Omental fat pad (tissue), 4 donors: Measurements from ENCODE around the gene OMA1. TPM values are rescaled to one million over a fixed set of nuclear protein-coding genes. Genes with fewer than 3 reads are reported as not detected.

Source experiments
- ATAC-seq: fragments of 150-250 bp; one replicate; pipeline ENCODE4 v1.9.1; 2016; ENCODE audit warnings: mild to moderate bottlenecking, moderate library complexity; ENCODE audit not compliant: low FRiP score
- DNase-seq: peaks from one replicate; pipeline ENCODE4 v3.0.0-alpha.2; 2019; ENCODE audit warnings: low spot score
- total RNA-seq, 4 donors: library from RNA; depleted of rRNA; stranded (reverse); fragments of >200 nt; gene quantifications; one replicate each; pipeline ENCODE4 v1.1.0, GENCODE V29; 2016
- TF ChIP-seq, protein P1 (sequence below), 3 donors: fragments of 450-650 bp; IDR thresholded peaks; one replicate each; pipeline ENCODE4 v1.5.1; 2016 to 2017; ENCODE audit warnings: antibody characterized with exemption in 3 of 3, mild to moderate bottlenecking in 3 of 3, moderate library complexity in 2 of 3

The OMA1 gene
- total RNA-seq, 4 donors from 2014 or later: 13.8 to 23.2 (median 20.3) TPM

DNA sequence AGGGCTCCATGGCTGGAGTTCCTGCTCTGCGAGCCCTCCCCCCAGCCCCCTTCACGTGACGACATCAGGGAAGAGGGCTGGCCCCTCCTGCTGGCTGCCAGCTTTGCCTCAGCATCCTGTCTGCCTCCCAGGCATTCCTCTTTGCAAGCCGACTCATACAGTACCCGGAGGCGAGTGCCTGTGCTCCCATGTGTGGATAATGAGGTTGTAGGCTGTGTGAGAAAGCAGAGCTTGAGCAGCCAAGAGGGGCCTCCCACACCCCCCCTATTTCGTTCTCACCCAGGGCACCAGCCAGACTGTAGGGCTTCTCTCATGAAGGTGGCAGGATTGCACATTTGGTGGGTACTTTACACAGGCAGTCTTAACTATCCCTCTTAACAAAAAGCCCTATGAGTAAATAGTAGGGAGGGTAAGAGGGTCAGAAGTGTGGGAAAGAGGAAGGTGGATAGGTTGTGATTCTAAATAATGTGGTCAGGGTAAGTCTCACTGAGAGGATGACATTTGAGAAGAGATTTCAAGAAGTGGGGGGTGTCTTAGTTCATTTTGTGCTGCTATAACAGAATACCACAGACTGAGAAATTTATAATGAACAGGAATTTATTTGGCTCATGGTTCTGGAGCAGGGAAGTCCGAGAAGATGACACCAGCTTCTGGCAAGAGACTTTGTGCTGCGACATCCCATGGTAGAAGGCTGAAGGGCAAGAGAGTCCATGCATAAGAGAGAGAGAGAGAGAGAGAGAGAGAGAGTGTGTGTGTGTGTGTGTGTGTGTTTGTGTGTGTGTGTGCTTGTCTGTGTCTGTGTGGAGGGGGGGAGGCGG is 113.5 kb downstream of the OMA1 start:
- no peak for DNase-seq
- TF ChIP-seq, protein P1, sequence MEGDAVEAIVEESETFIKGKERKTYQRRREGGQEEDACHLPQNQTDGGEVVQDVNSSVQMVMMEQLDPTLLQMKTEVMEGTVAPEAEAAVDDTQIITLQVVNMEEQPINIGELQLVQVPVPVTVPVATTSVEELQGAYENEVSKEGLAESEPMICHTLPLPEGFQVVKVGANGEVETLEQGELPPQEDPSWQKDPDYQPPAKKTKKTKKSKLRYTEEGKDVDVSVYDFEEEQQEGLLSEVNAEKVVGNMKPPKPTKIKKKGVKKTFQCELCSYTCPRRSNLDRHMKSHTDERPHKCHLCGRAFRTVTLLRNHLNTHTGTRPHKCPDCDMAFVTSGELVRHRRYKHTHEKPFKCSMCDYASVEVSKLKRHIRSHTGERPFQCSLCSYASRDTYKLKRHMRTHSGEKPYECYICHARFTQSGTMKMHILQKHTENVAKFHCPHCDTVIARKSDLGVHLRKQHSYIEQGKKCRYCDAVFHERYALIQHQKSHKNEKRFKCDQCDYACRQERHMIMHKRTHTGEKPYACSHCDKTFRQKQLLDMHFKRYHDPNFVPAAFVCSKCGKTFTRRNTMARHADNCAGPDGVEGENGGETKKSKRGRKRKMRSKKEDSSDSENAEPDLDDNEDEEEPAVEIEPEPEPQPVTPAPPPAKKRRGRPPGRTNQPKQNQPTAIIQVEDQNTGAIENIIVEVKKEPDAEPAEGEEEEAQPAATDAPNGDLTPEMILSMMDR (IDR thresholded peaks at IDR 0.05): no peak
- ATAC-seq: no peak

DNA sequence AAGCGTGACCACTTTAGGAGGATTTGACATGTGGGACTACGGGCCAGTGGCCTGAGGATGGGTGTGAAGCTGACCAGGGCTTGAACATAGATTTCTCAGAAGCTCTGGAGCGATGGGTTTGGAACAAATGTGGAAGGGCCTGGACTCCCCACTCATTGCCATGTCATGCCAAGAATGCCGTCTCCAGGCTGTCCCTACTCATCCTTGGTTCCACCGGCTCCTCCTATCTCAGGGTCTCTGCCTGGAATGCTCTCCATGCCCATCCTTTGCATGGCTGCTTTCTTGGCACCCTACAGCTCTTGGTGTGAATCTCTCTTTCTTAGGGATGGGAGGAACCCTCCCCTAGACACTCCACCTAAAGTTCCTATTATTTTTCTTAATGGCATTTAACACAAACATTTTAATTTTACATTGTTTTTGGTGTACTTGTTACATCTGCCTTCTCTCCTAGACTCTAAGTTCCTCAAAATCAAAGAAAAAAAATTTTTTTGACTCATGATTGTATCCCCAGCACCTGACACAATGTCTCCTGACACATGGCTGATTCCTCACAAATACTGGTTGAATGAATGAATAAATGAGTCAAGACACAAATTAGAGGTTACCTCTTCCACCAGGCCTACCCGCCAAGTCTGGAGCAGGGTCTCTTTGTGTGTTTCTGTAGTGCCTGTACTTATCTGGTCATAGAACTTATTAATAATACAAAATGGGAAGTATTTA is 114.5 kb downstream of the OMA1 start:
- DNase-seq: no peak
- no peak for ATAC-seq
- TF ChIP-seq, protein P1 (IDR thresholded peaks at IDR 0.05): no peak

Other genes with a start within 250 kb of the OMA1 start
- 1 to 10 TPM in 2 of 4 donors, under 1 TPM in 2; 0.88 to 2.7 (median 1.1) TPM for gene TACSTD2, start 30.5 kb upstream of the OMA1 start, total RNA-seq
- 10 to 100 TPM; 15.5 to 43.7 (median 26.3) TPM for gene MYSM1, start 153.3 kb upstream of the OMA1 start, total RNA-seq
- gene JUN, start 237.3 kb upstream of the OMA1 start, total RNA-seq: 100 to 1,000 TPM; 367 to 477 (median 404) TPM